Heart right ventricle (tissue), 16 donors: ENCODE measurements around the gene CRTAP. TPM values are rescaled to one million over a fixed set of nuclear protein-coding genes. Genes with fewer than 3 reads are reported as not detected.

Source experiments
- ATAC-seq, 8 donors: fragments of 200-7000 bp; cut with Tn5 transposase; one replicate each; pipeline ENCODE4 v1.9.1; 2020; ENCODE audit warnings: mild to moderate bottlenecking in 8 of 8, moderate library complexity in 8 of 8, moderate number of reproducible peaks in 1 of 8
- DNase-seq, 2 donors: peaks; one replicate each; pipeline ENCODE4 v3.0.0-alpha.2; 2020
- H3K27ac ChIP-seq, 10 donors: fragments of 200-600 bp; sonication (generic) in 2 of 10; one replicate each; pipeline versions ENCODE4 v1.5.0 to v1.8.0; 2020 to 2022; ENCODE audit warnings: mild to moderate bottlenecking in 3 of 10
- H3K27me3 ChIP-seq, 7 donors: fragments of 200-600 bp; one replicate each; pipeline ENCODE4 v1.8.0; 2021 to 2022; ENCODE audit warnings: mild to moderate bottlenecking in 2 of 7
- H3K36me3 ChIP-seq, 9 donors: fragments of 200-600 bp; sonication (generic) in 1 of 9; one replicate each; pipeline versions ENCODE4 v1.5.0 to v1.8.0; 2020 to 2022; ENCODE audit warnings: mild to moderate bottlenecking in 2 of 9
- H3K4me1 ChIP-seq, 9 donors: fragments of 200-600 bp; sonication (generic) in 1 of 9; one replicate each; pipeline versions ENCODE4 v1.5.0 to v1.8.0; 2020 to 2022; ENCODE audit warnings: mild to moderate bottlenecking in 4 of 9
- H3K4me3 ChIP-seq, 10 donors: fragments of 200-600 bp; sonication (generic) in 2 of 10; one replicate each; pipeline versions ENCODE4 v1.5.0 to v1.8.0; 2020 to 2022; ENCODE audit warnings: mild to moderate bottlenecking in 7 of 10, moderate library complexity in 2 of 10
- H3K9me3 ChIP-seq, 11 donors: fragments of 200-600 bp in 10 of 11; sonication (generic) in 2 of 11; one replicate each; pipeline versions ENCODE4 v1.5.0 to v1.8.0; 2013 to 2022; ENCODE audit warnings: mild to moderate bottlenecking in 2 of 11, control low read depth in 1 of 11, moderate library complexity in 1 of 11
- WGBS, 2 donors: extraction: QIAGEN DNeasy Blood & Tissue Kit; methylation state at CpG; one replicate each; pipeline ENCODE4 v1.1.7; 2013; ENCODE audit warnings: inconsistent platforms in 1 of 2; 5-methylcytosine and 5-hydroxymethylcytosine counted together
- intact Hi-C, 10 donors: fragments of 100-400 bp; cut with DNase I; formaldehyde crosslinking; loops; one replicate each; pipeline versions ENCODE4 v1.11.1 to v1.14.2; 2022
- polyA plus RNA-seq, 2 donors: library from polyadenylated mRNA; stranded (reverse); fragments of 200-250 nt; gene quantifications; one replicate each; pipeline ENCODE4 v1.2.3, GENCODE V29; 2013
- total RNA-seq, 10 donors: library from RNA; stranded (reverse); fragmentation: NEBNext Ultra II Directional in 3 of 10; extraction: Animal tissue kit (Norgen Biotek cat#: 25700) in 3 of 10; gene quantifications; one replicate each; pipeline versions ENCODE4 v1.2.1 to v1.2.4, GENCODE V29; 2021 to 2023
- TF ChIP-seq, protein P1 (sequence below), 9 donors: fragments of 200-600 bp; sonication (generic) in 2 of 9; IDR thresholded peaks; one replicate each; pipeline versions ENCODE4 v1.5.0 to v1.8.0; 2021 to 2022; ENCODE audit warnings: antibody characterized with exemption in 9 of 9, mild to moderate bottlenecking in 5 of 9, moderate library complexity in 1 of 9
- donor health status: Arrhythmogenic right ventricular cardiomyopathy.
- donor health status: ischemic (EF 13 %, LVEDD 7.1; RV severe dilation, severe dysfunction).
- donor health status: healthy with polysubstance abuse.
- donor health status: DM: no; HTN: yes; CAD: no.
- donor health status: DM: no; HTN: no; CAD: no.
- donor health status: ischemic (EF 25% LVEDD 6.9; RV normal size, moderate dysfunction).
- donor health status: ischemic (EF 25% LVEDD 5.7; RV mildly dilated, moderate dysfunction).
- donor health status: healthy.
- donor health status: DM: yes; HTN: yes; CAD: no.
- donor health status: Ischemic cardiomyopathy.
- donor health status: ischemic (EF 35%, LVEDD 5.7; RV mildly dilated, moderate dysfunction).
- donor health status: nonischemic (EF 11% LVEDD 7.7; RV severe dilation, severe dysfunction).
- donor health status: DM: yes; HTN: yes; CAD: no.
- donor health status: PGD.
- donor health status: ischemic (EF 29% LVEDD 5.4; RV normal size, mild dysfunction).
- donor health status: nonischemic (EF 23%, LVEDD 6.1; RV moderate dilation, normal function).

The CRTAP gene
- total and polyA plus RNA-seq, 12 donors = 17.5 to 120 (median 87.2) TPM

DNA sequence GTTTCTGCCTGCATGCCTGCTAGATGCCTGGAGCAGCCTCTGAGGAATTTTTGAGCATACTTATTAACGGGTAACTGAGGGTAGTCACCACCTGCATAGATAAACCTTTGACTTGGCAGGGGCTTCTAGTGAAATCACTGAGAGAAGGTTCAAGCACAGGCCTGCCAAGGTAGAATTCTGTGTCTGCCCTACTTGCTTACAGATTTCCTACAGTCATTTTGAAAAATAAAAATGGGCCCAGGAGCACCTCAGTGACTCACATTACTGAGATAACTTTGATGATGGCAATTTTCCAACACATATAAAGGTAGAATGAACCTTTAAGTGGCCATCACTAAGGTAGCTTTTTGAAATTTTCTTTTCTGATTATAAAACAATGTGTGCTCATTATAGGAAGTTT, 10.8 kb downstream of the CRTAP start:
- intact Hi-C loops = no loop called here
- ATAC-seq (no peak), DNase-seq (no peak)
- Histone ChIP-seq H3K27me3 (no peaks in the 10 kb centered on the region), H3K27ac (no peak overlapping the region), H3K4me3 (no peak overlapping the region), H3K9me3 (no peaks in the 10 kb centered on the region), H3K36me3 (peaks cover 0 to 98% (median 35%) of the 10 kb centered on the region in 9 donors), H3K4me1 (peaks cover 0 to 14% (median 0%) of the 10 kb centered on the region in 9 donors)
- WGBS, 2 donors = 59 to 67% methylated on average over 1 of the region's 1 CpG
- TF ChIP-seq, protein P1, sequence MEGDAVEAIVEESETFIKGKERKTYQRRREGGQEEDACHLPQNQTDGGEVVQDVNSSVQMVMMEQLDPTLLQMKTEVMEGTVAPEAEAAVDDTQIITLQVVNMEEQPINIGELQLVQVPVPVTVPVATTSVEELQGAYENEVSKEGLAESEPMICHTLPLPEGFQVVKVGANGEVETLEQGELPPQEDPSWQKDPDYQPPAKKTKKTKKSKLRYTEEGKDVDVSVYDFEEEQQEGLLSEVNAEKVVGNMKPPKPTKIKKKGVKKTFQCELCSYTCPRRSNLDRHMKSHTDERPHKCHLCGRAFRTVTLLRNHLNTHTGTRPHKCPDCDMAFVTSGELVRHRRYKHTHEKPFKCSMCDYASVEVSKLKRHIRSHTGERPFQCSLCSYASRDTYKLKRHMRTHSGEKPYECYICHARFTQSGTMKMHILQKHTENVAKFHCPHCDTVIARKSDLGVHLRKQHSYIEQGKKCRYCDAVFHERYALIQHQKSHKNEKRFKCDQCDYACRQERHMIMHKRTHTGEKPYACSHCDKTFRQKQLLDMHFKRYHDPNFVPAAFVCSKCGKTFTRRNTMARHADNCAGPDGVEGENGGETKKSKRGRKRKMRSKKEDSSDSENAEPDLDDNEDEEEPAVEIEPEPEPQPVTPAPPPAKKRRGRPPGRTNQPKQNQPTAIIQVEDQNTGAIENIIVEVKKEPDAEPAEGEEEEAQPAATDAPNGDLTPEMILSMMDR (IDR thresholded peaks at IDR 0.05) = no peak

- Histone ChIP-seq H3K9me3 (no peaks in the 10 kb centered on the region), H3K4me1 (peaks cover 0 to 8% (median 0%) of the 10 kb centered on the region in 9 donors), H3K36me3 (peaks cover 0 to 99% (median 35%) of the 10 kb centered on the region in 9 donors), H3K27me3 (no peaks in the 10 kb centered on the region), H3K4me3 (no peak overlapping the region), H3K27ac (no peak overlapping the region)
- intact Hi-C loops = no loop called here
- ATAC-seq = no peak
- no peak for DNase-seq
- TF ChIP-seq, protein P1 (IDR thresholded peaks at IDR 0.05) = no peak
- 91 to 94% methylated on average over 3 of the region's 3 CpGs for WGBS, 2 donors
Measured at GRCh38 chr3:33125840-33126239, 12.0 kb downstream of the CRTAP start.

DNA sequence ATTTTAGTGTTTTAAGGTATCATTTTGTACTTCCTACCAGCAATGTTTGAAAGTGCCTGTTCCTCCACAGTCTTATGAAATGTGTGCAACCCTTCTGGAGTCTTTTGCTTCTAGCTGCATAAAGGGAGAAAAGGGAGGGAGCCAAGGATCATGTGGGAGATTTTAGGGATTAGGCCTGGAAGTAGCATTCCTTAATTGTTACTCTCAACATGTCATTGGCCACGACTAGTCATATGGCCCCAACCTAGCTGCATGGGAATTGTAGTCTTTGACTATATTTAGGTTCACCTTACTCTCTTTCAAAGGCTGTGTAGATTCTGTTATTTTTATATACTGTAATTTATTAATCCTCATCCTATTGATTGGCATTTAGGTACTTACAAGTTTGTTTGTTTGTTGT, 14.9 kb downstream of the CRTAP start:
- Histone ChIP-seq H3K36me3 (peaks cover 0 to 99% (median 30%) of the 10 kb centered on the region in 9 donors), H3K27me3 (no peaks in the 10 kb centered on the region), H3K27ac (no peak overlapping the region), H3K4me1 (peaks cover 0 to 9% (median 0%) of the 10 kb centered on the region in 9 donors), H3K4me3 (no peak overlapping the region), H3K9me3 (no peaks in the 10 kb centered on the region)
- TF ChIP-seq, protein P1 (IDR thresholded peaks at IDR 0.05) = no peak
- ATAC-seq (no peak), DNase-seq (no peak)
- intact Hi-C loops = no loop called here
- 67 to 90% methylated on average over 1 of the region's 1 CpG for WGBS, 2 donors

GRCh38 chr3:33130144-33130543, 16.3 kb downstream of the CRTAP start:
- no peaks in the 10 kb centered on the region for H3K27me3 ChIP-seq
- TF ChIP-seq, protein P1 (IDR thresholded peaks at IDR 0.05) = no peak
- intact Hi-C loops = loop anchor here in 9 of 10 donors (2.0 to 10.0 kb wide), 5 partner anchors 95 to 657 kb away; no protein-coding TSS in a partner anchor
- 65 to 78% methylated on average over 2 of the region's 2 CpGs for WGBS, 2 donors
- H3K27ac ChIP-seq = no peak overlapping the region
- no peak for ATAC-seq
- no peaks in the 10 kb centered on the region for H3K9me3 ChIP-seq
- H3K36me3 ChIP-seq = peaks cover 0 to 99% (median 32%) of the 10 kb centered on the region in 9 donors
- H3K4me3 ChIP-seq = no peak overlapping the region
- H3K4me1 ChIP-seq = peaks cover 0 to 9% (median 0%) of the 10 kb centered on the region in 9 donors
- DNase-seq = no peak
